ENCODE data around the gene SKA2.

Gene SKA2

DNA sequence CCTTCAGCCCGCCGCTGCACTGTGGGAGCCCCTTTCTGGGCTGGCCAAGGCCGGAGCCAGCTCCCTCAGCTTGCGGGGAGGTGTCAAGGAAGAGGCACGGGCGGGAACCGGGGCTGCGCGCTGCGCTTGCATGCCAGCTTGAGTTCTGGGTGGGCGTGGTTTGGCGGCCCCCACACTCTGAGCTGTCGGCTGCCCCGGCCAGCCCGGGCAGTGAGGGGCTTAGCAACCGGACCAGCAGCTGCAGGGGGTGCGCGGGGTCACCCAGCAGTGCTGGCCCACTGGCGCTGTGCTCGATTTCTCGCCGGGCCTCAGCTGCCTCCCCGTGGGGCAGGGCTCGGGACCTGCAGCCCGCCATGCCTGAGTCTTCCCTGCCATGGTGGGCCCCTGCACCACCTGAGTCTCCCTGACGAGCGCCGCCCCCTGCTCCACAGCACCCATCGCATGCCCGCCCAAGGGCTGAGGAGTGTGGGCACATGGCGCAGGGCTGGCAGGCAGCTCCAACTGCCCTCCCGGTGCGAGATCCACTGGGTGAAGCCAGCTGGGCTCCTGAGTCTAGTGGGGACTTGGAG lies 17.5 kb upstream of the SKA2 start:
- peaks cover 15% of the 10 kb centered on the region for H3K9me3 ChIP-seq (ENCODE audit: low read length)
- H3K36me3 ChIP-seq (ENCODE audit: insufficient read depth, low read length) = peaks cover 44% of the 10 kb centered on the region
- no peak overlapping the region for H2AFZ ChIP-seq (ENCODE audit: low read depth, low read length)
- H3K27me3 ChIP-seq (ENCODE audit: insufficient read depth, low read length) = no peaks in the 10 kb centered on the region
- peaks cover 4% of the 10 kb centered on the region for H3K4me1 ChIP-seq (ENCODE audit: insufficient read depth, low read length)
- H3K4me3 ChIP-seq (ENCODE audit: low read length) = no peak overlapping the region

DNA sequence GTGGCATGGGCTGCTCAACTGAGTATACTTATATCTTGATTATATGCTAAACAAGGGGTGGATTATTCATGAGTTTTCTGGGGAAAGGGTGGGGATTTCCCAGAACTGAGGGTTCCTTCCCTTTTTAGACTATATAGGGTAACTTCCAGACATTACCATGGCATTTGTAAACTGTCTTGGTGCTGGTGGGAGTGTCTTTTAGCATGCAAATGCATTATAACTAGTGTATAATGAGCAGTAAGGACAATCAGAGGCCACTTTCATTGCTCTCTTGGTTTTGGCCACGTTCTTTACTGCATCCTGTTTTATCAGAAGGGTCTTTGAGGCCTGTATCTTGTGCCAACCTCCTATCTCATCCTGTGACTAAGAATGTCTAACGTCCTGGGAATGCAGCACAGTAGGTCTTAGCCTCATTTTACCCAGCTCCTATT lies 12.6 kb upstream of the SKA2 start:
- Histone ChIP-seq H3K27me3 (ENCODE audit: insufficient read depth, low read length) (no peaks in the 10 kb centered on the region), H3K36me3 (ENCODE audit: insufficient read depth, low read length) (peaks cover 24% of the 10 kb centered on the region), H3K9me3 (ENCODE audit: low read length) (no peaks in the 10 kb centered on the region), H2AFZ (ENCODE audit: low read depth, low read length) (no peak overlapping the region), H3K4me3 (ENCODE audit: low read length) (no peak overlapping the region), H3K4me1 (ENCODE audit: insufficient read depth, low read length) (peaks cover 17% of the 10 kb centered on the region)

DNA sequence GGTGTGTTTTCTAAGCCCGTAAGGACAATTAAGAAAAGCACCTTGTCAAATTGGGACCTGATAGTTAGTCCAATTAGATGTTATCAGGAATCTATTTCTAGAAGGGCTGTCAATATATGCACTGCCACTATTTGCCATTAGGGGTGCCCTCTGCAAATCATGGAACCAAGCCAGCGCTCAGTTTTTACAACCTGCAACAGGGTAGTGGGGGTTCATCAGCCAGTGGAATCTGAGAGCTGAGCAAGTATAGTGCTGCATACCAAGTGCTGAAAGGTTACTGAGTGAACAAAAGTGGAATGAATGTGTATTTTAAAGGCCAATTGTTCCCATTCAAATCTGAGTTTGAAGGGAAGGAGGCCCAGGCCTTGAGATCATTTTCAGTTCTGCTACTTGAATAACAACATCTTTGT lies 11.0 kb upstream of the SKA2 start:
- Histone ChIP-seq H3K4me1 (ENCODE audit: insufficient read depth, low read length) (peaks cover 23% of the 10 kb centered on the region), H2AFZ (ENCODE audit: low read depth, low read length) (no peak overlapping the region), H3K4me3 (ENCODE audit: low read length) (no peak overlapping the region), H3K36me3 (ENCODE audit: insufficient read depth, low read length) (peaks cover 11% of the 10 kb centered on the region), H3K27me3 (ENCODE audit: insufficient read depth, low read length) (no peaks in the 10 kb centered on the region), H3K9me3 (ENCODE audit: low read length) (no peaks in the 10 kb centered on the region)

DNA sequence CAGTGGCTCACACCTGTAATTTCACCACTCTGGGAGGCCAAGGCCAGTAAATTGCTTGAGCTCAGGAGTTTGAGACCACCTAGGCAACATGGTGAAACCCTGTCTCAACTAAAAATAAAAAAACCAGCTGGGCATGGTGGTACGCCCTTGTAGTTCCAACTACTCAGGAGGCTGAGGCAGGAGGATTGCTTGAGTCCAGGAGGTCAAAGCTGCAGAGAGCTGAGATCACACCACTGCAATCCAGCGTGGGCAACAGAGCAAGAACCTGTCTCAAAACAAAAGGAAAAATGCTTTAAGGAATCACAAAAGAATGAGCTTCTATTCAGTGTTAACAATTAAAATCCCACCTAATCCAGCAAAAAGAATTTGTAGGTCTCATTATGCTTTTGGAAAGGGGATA lies 6.5 kb upstream of the SKA2 start:
- Histone ChIP-seq H3K4me1 (ENCODE audit: insufficient read depth, low read length) (peaks cover 15% of the 10 kb centered on the region), H3K27me3 (ENCODE audit: insufficient read depth, low read length) (no peaks in the 10 kb centered on the region), H2AFZ (ENCODE audit: low read depth, low read length) (no peak overlapping the region), H3K4me3 (ENCODE audit: low read length) (no peak overlapping the region), H3K36me3 (ENCODE audit: insufficient read depth, low read length) (peaks cover 8% of the 10 kb centered on the region), H3K9me3 (ENCODE audit: low read length) (no peaks in the 10 kb centered on the region)

DNA sequence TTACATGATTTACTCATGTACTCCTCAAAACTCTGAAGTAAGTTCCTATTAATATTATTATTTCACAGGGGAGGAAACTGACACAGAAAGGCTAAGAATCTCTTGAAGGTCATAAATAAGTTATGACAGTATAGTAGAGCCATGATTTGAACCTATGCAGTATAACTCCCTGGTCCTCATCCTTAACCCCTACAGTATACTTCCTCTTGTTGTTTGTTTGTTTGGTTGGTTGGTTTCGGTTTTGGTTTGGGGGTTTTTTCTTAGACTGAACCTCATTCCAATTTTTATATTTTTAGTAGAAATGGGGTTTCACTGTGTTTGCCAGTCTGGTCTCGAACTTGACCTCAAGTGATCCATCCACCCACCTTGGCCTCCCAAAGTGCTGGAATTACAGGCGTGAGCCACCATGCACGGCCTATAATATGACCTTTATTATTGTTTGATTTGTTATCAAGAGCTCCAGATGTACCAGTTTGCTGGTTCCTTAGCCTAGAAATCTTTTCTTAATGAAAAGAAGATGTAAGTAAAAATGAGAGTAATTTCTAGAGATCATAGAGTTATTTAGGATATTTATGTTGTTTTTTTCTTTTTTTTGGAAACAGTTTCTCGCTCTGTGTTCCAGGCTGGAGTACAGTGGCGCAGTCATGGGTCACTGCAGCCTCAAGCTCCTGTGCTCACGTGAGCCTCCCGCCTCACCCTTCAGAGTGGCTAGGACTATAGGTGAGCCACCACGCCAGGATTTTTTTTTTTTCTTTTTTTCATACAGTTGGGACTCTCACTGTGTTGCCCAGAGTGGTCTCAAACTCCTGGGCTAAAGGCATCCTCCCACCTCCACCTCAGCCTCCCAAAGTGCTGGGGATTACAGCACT lies 5.4 kb upstream of the SKA2 start:
- H3K9me3 ChIP-seq (ENCODE audit: low read length) = no peaks in the 10 kb centered on the region
- peaks cover 12% of the 10 kb centered on the region for H3K4me1 ChIP-seq (ENCODE audit: insufficient read depth, low read length)
- no peaks in the 10 kb centered on the region for H3K27me3 ChIP-seq (ENCODE audit: insufficient read depth, low read length)
- peaks cover 8% of the 10 kb centered on the region for H3K36me3 ChIP-seq (ENCODE audit: insufficient read depth, low read length)
- no peak overlapping the region for H3K4me3 ChIP-seq (ENCODE audit: low read length)
- no peak overlapping the region for H2AFZ ChIP-seq (ENCODE audit: low read depth, low read length)

DNA sequence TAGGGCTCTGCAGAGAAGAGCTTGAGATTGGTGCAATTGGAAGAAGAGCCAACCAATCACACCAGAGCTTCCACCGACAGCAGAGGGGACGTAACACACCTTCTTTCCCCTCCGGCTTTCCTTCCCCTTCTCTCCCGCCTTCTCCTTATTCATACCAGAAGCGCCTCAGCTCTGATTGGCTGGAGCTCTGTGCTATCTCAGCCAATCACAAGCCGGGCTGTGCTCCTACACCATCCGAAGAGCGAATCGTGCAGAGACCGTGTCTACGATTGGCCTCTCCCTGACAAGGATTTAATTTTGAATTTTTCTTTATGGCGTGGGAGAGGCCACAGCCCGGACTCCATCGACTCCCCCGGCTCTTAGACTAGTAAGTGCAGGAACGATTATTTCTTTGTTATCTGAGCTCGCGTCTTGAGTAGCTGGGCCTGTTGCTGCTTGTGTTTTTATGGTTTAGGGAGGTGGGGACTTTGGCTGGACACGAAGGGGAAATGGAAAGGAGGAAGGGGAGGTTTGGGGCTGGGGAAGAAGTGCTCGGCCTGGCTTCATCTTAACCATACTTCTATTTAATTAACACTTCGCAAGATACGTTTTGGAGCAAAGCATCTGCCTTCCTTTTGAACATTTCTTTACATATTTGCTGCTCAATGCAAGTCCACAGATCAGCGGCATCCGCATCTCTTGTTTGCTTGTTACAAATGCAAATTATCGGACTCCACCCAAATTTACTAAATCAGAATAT lies 622 bp upstream of the SKA2 start, which contains the start of gene PRR11:
PRR11 (plus strand) TSS at position 308 of the 739 bp plus-strand sequence. CDS start 14,007 bp downstream, outside the sequence.
- no peaks in the 10 kb centered on the region for H3K9me3 ChIP-seq (ENCODE audit: low read length)
- peaks cover 23% of the 10 kb centered on the region for H3K4me1 ChIP-seq (ENCODE audit: insufficient read depth, low read length)
- peaks cover 4% of the 10 kb centered on the region for H3K36me3 ChIP-seq (ENCODE audit: insufficient read depth, low read length)
- no peaks in the 10 kb centered on the region for H3K27me3 ChIP-seq (ENCODE audit: insufficient read depth, low read length)
- H3K4me3 ChIP-seq (ENCODE audit: low read length) = peak within 1 kb of the TSS; percentile 99
- peak within 1 kb of the TSS; percentile 12 for H2AFZ ChIP-seq (ENCODE audit: low read depth, low read length)

DNA sequence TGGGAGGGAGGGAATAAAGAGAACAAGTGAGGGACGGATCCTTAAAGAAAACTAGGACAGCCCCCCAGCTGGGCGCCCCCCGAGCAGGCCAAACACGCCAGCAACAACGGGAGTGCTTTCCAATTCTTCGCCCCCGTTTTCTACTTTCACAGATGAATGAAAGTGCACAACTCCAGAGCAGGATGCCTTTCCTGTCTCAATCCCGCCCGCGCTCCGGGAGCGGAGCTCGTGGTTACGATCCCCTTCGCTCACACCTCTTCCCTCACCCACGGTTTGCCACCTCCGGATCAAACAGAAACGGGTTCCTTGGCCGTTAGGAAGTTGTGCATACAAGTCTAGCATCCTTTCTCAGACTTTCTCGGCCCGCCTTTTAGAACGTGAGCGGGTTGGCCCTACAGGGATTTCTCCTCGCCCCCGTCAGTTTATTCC lies 680 bp downstream of the SKA2 start:
- H3K36me3 ChIP-seq (ENCODE audit: insufficient read depth, low read length) = peaks cover 3% of the 10 kb centered on the region
- H3K4me1 ChIP-seq (ENCODE audit: insufficient read depth, low read length) = peaks cover 29% of the 10 kb centered on the region
- peak overlapping the region; percentile 12 for H2AFZ ChIP-seq (ENCODE audit: low read depth, low read length)
- H3K9me3 ChIP-seq (ENCODE audit: low read length) = no peaks in the 10 kb centered on the region
- peak overlapping the region; percentile 99 for H3K4me3 ChIP-seq (ENCODE audit: low read length)
- no peaks in the 10 kb centered on the region for H3K27me3 ChIP-seq (ENCODE audit: insufficient read depth, low read length)

DNA sequence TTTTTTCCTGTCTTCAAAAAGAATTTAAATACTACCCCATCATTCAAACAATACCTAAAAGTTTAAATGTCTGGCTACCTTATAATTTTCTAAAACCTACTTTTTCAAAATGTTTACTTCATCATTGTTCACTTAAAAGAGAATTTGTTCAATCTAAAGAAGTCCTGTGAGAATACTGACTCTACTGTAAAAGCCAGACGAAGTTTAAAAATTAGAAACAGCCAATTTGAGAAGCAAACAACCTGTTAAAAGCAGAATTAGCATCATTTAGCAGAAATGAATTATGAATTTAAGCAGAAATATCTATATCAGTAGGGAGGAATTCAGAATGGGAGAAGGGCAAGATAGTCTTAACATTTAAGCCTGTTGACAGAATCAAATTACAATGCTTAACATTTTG lies 2.1 kb downstream of the SKA2 start:
- Histone ChIP-seq H2AFZ (ENCODE audit: low read depth, low read length) (no peak overlapping the region), H3K9me3 (ENCODE audit: low read length) (no peaks in the 10 kb centered on the region), H3K36me3 (ENCODE audit: insufficient read depth, low read length) (peaks cover 2% of the 10 kb centered on the region), H3K4me1 (ENCODE audit: insufficient read depth, low read length) (peaks cover 29% of the 10 kb centered on the region), H3K4me3 (ENCODE audit: low read length) (peak overlapping the region; percentile 99), H3K27me3 (ENCODE audit: insufficient read depth, low read length) (no peaks in the 10 kb centered on the region)

DNA sequence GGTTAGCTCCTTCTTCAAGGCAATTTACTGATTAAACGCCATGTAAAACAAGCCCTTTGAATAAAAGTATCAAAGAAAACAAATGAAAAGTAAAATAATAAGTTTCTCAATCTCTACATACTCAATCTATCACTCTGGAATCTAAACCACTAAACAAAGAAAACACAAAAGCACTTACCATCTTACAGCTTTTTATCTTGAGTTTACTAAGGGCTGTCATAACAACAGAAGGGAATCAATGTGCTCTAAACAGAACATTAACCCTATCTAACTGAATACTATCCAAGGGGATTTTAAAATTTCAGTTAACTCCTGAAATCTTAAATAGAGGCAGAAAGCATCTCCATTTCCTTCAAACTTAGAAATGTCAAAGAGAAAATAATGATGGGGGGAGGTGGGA lies 3.4 kb downstream of the SKA2 start:
- Histone ChIP-seq H2AFZ (ENCODE audit: low read depth, low read length) (no peak overlapping the region), H3K27me3 (ENCODE audit: insufficient read depth, low read length) (no peaks in the 10 kb centered on the region), H3K9me3 (ENCODE audit: low read length) (no peaks in the 10 kb centered on the region), H3K36me3 (ENCODE audit: insufficient read depth, low read length) (peaks cover 2% of the 10 kb centered on the region), H3K4me3 (ENCODE audit: low read length) (peak overlapping the region; percentile 99), H3K4me1 (ENCODE audit: insufficient read depth, low read length) (peaks cover 26% of the 10 kb centered on the region)

DNA sequence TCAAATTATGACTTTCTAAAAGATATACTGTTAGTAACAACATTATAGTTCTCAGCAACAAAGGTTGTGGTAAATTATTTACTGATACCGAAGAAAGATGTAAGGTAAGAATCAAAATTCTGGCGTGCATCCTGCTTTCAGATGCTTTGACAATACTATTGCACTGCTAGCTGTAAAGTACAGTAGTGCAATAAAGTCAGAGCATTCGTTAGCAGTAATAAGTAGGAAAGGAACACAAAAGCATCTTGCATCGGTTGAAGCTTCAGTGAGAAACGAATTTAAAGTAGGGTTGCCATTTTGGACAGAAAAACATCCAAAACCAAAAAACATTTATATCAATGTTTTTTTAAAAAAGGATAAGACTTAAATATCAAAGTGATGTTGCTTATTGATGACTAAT lies 4.0 kb downstream of the SKA2 start:
- H3K36me3 ChIP-seq (ENCODE audit: insufficient read depth, low read length) = peaks cover 5% of the 10 kb centered on the region
- H3K9me3 ChIP-seq (ENCODE audit: low read length) = no peaks in the 10 kb centered on the region
- H3K4me1 ChIP-seq (ENCODE audit: insufficient read depth, low read length) = peaks cover 23% of the 10 kb centered on the region
- H3K4me3 ChIP-seq (ENCODE audit: low read length) = peak overlapping the region; percentile 99
- no peak overlapping the region for H2AFZ ChIP-seq (ENCODE audit: low read depth, low read length)
- no peaks in the 10 kb centered on the region for H3K27me3 ChIP-seq (ENCODE audit: insufficient read depth, low read length)

DNA sequence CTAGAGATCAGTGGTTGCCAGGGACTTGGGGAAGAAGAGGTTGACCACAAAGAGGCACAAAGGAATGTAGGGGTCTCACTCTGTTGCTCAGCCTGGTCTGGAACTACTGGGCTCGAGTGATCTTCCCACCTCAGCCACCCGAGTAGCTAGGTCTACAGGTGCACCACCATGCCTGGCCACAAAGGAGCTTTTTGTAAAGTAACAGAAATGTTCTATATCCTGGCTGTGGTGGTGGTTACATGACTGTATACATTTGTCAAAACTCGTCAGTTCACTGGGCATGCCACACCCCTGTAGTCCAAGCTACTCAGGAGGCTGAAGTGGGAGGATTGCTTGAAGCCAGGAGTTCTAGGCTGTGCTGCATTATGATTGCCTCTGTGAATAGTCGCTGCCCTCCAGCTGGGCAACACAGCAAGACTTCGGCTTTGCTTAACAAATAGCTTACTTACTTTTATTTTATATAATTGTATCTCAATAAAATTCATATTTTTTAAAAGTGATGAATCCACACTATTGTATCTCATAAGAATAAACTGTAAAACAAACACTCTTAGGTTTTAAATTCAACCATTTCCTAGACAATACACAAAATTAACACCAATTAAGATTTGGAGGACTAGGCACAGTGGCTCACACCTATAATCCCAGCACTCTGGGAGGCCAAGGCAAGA lies 5.0 kb downstream of the SKA2 start:
- Histone ChIP-seq H3K4me1 (ENCODE audit: insufficient read depth, low read length) (peaks cover 23% of the 10 kb centered on the region), H3K9me3 (ENCODE audit: low read length) (no peaks in the 10 kb centered on the region), H3K27me3 (ENCODE audit: insufficient read depth, low read length) (no peaks in the 10 kb centered on the region), H2AFZ (ENCODE audit: low read depth, low read length) (no peak overlapping the region), H3K36me3 (ENCODE audit: insufficient read depth, low read length) (peaks cover 14% of the 10 kb centered on the region), H3K4me3 (ENCODE audit: low read length) (no peak overlapping the region)

DNA sequence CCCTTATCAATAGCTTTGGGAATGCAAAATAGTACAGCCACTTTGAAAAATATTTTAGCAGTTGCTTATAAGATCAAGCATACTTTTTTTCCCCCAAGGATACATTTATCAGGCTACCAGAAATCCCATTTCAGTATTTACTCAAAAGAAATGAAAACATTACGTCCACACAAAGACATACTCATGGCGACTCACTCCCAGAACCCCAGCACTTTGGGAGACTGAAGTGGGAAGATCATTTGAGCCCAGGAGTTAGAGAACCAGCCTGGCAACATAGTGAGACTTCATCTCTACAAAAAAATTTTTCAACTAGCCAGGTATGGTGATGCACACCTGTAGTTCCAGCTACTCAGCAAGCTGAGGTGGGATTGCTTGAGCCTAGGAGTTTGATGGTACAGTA lies 5.9 kb downstream of the SKA2 start:
- no peak overlapping the region for H3K4me3 ChIP-seq (ENCODE audit: low read length)
- peaks cover 21% of the 10 kb centered on the region for H3K36me3 ChIP-seq (ENCODE audit: insufficient read depth, low read length)

More for the DNA sequence above, 5.9 kb downstream of the SKA2 start:
- no peaks in the 10 kb centered on the region for H3K27me3 ChIP-seq (ENCODE audit: insufficient read depth, low read length)
- no peak overlapping the region for H2AFZ ChIP-seq (ENCODE audit: low read depth, low read length)
- H3K4me1 ChIP-seq (ENCODE audit: insufficient read depth, low read length) = peaks cover 23% of the 10 kb centered on the region
- peaks cover 3% of the 10 kb centered on the region for H3K9me3 ChIP-seq (ENCODE audit: low read length)

Data from neuron (in vitro differentiated cells).